Measurements from ENCODE around the gene KPNA6.

- TF ChIP-seq POLR2A (IDR thresholded peaks at IDR 0.05; ENCODE audit: low read depth, low read length): no peak
- no peak for TF ChIP-seq CTCF (IDR thresholded peaks at IDR 0.05; ENCODE audit: extremely low read depth in 1 of 2, insufficient read depth in 1 of 2, low read depth in 1 of 2, low read length in 2 of 2)
Measured at GRCh38 chr1:32181065-32181464, 73.2 kb downstream of the KPNA6 start.

Measured in endothelial cell of umbilical vein (primary cell).